Suprapubic skin (tissue), 4 donors: ENCODE measurements around the gene MIPOL1. TPM values are rescaled to one million over a fixed set of nuclear protein-coding genes. Genes with fewer than 3 reads are reported as not detected.

Experiments
- DNase-seq, 2 donors: peaks; one replicate each; pipeline ENCODE4 v3.0.0-alpha.2; 2019; ENCODE audit warnings: low spot score in 2 of 2
- H3K27ac ChIP-seq: fragments of 200-600 bp; sonication (generic); one replicate; pipeline ENCODE4 v1.5.1; 2019
- H3K27me3 ChIP-seq: fragments of 200-600 bp; sonication (generic); one replicate; pipeline ENCODE4 v1.5.1; 2019
- H3K36me3 ChIP-seq: fragments of 200-600 bp; sonication (generic); one replicate; pipeline ENCODE4 v1.5.1; 2019
- H3K4me1 ChIP-seq: fragments of 200-600 bp; sonication (generic); one replicate; pipeline ENCODE4 v1.5.1; 2019
- H3K4me3 ChIP-seq: fragments of 200-600 bp; sonication (generic); one replicate; pipeline ENCODE4 v1.5.1; 2019; ENCODE audit warnings: mild to moderate bottlenecking
- H3K9me3 ChIP-seq: fragments of 200-600 bp; sonication (generic); one replicate; pipeline ENCODE4 v1.5.1; 2019
- EP300 ChIP-seq: sonication (generic); formaldehyde crosslinking; IDR thresholded peaks from one replicate; pipeline ENCODE4 v1.6.1; 2017; ENCODE audit warnings: antibody characterized with exemption
- POLR2A ChIP-seq, 2 donors: fragments of 450-650 bp; IDR thresholded peaks; one replicate each; pipeline ENCODE4 v1.6.1; 2017; ENCODE audit warnings: antibody characterized with exemption in 2 of 2, mild to moderate bottlenecking in 2 of 2, moderate library complexity in 2 of 2
- POLR2AphosphoS5 ChIP-seq, 3 donors: sonication (generic); formaldehyde crosslinking; IDR thresholded peaks; one replicate each; pipeline ENCODE4 v1.6.1; 2017; ENCODE audit warnings: antibody characterized with exemption in 3 of 3
- WGBS: methylation state at CpG from one replicate; pipeline ENCODE4 v1.1.5; 2018; 5-methylcytosine and 5-hydroxymethylcytosine counted together
- total RNA-seq, 4 donors: library from RNA; depleted of rRNA; stranded (reverse); fragments of >200 nt; gene quantifications; one replicate each; pipeline ENCODE4 v1.1.0, GENCODE V29; 2016
- TF ChIP-seq, protein P1 (sequence below), 2 donors: fragments of 200-600 bp in 1 of 2; fragments of 450-650 bp in 1 of 2; sonication (generic) in 1 of 2; IDR thresholded peaks; one replicate each; pipeline ENCODE4 v1.5.1; 2016 to 2019; ENCODE audit warnings: antibody characterized with exemption in 2 of 2, mild to moderate bottlenecking in 1 of 2, moderate library complexity in 1 of 2

Gene MIPOL1
- total RNA-seq, 4 donors from 2014 or later: 3.5 to 12.7 (median 7.6) TPM

DNA sequence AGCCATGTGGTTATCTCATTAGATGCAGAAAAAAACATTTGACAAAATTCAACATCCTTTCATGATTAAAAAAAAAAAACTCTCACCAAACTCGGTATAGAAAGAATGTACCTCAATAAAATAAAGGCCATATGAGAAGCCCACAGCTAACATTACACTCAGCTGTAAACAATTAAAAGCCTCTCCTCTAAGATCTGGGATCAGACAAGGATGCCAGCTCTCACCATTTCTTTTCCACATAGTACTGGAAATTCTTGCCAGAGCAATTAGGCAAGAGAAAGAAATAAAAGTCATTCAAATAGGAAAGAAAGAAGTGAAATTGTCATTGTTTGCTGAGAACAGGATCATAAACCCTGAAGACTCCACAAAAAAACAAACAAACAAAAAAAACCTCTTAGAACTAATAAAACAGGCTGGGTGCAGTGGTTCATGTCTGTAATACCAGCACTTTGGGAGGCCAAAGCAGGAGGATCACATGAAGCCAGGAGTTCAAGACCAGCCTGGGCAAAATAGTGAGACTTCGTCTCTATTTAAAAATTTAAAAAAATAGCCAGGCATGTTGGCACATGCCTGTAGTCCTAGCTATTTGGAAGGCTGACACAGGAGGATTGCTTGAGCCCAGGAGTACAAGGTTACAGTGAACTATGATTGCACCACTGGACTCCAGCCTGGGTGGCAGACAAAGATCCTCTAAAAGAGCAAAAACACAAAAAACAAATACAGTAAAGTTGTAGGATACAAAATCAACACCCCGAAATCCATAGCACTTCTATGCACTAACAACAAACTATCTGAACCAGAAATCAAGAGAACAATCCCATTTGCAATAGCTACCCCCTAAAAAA, 282.9 kb downstream of the MIPOL1 start:
- DNase-seq: no peak
- 63% methylated on average over 3 of the region's 3 CpGs for WGBS
- TF ChIP-seq EP300 (no peak), POLR2A (IDR thresholded peaks at IDR 0.05) (no peak), POLR2AphosphoS5 (IDR thresholded peaks at IDR 0.05) (no peak)
- TF ChIP-seq, protein P1, sequence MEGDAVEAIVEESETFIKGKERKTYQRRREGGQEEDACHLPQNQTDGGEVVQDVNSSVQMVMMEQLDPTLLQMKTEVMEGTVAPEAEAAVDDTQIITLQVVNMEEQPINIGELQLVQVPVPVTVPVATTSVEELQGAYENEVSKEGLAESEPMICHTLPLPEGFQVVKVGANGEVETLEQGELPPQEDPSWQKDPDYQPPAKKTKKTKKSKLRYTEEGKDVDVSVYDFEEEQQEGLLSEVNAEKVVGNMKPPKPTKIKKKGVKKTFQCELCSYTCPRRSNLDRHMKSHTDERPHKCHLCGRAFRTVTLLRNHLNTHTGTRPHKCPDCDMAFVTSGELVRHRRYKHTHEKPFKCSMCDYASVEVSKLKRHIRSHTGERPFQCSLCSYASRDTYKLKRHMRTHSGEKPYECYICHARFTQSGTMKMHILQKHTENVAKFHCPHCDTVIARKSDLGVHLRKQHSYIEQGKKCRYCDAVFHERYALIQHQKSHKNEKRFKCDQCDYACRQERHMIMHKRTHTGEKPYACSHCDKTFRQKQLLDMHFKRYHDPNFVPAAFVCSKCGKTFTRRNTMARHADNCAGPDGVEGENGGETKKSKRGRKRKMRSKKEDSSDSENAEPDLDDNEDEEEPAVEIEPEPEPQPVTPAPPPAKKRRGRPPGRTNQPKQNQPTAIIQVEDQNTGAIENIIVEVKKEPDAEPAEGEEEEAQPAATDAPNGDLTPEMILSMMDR (IDR thresholded peaks at IDR 0.05): no peak

DNA sequence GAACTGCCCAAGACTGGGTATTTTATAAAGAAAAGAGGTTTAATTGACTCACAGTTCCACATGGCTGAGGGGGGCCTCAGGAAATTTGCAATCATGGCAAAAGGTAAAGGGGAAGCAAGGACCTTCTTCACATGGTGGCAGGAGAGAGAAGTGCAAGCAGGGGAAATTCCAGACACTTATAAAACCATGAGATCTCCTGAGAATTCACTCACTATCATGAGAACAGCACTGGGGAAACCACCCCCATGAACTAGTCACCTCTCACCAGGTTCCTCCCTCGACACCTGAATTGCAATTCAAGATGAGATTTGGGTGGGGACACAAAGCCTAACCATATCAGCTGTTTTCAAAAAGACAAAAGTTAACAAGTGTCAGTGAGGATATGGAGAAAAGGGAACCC, 284.7 kb downstream of the MIPOL1 start:
- Histone ChIP-seq H3K4me1 (no peaks in the 10 kb centered on the region), H3K36me3 (no peaks in the 10 kb centered on the region), H3K27ac (no peak overlapping the region), H3K27me3 (no peaks in the 10 kb centered on the region), H3K9me3 (no peaks in the 10 kb centered on the region), H3K4me3 (no peak overlapping the region)
- TF ChIP-seq POLR2A (IDR thresholded peaks at IDR 0.05): no peak
- TF ChIP-seq, protein P1 (IDR thresholded peaks at IDR 0.05): no peak
- 83% methylated on average over 1 of the region's 1 CpG for WGBS
- no peak for DNase-seq

More for the DNA sequence above, 282.9 kb downstream of the MIPOL1 start:
- Histone ChIP-seq H3K4me3 (no peak overlapping the region), H3K9me3 (no peaks in the 10 kb centered on the region), H3K36me3 (no peaks in the 10 kb centered on the region), H3K27me3 (no peaks in the 10 kb centered on the region), H3K4me1 (no peaks in the 10 kb centered on the region), H3K27ac (no peak overlapping the region)

DNA sequence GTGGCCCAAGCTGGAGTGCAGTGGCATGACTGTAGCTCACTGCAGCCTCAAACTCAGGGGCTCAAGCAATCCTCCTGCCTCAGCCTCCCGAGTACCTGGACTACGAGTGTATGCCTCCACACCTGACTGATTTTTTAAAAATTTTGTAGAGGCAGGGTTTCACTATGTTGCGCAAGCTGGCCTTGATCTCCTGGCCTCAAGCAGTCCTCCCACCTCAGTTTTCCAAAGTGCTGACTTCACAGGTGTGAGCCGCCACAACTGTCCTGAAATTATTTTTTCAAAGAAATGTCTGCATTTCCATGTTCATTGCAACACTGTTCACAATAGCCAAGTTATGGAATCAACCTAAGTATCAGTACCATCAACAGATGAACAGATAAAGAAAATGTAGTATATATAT, 285.9 kb downstream of the MIPOL1 start:
- TF ChIP-seq EP300 (no peak), POLR2A (IDR thresholded peaks at IDR 0.05) (no peak), POLR2AphosphoS5 (IDR thresholded peaks at IDR 0.05) (no peak)
- TF ChIP-seq, protein P1 (IDR thresholded peaks at IDR 0.05): no peak
- H3K36me3 ChIP-seq: no peaks in the 10 kb centered on the region
- no peak for DNase-seq
- H3K4me1 ChIP-seq: no peaks in the 10 kb centered on the region
- no peaks in the 10 kb centered on the region for H3K9me3 ChIP-seq
- H3K4me3 ChIP-seq: no peak overlapping the region
- no peak overlapping the region for H3K27ac ChIP-seq
- no peaks in the 10 kb centered on the region for H3K27me3 ChIP-seq
- WGBS: 96% methylated on average over 4 of the region's 4 CpGs

DNA sequence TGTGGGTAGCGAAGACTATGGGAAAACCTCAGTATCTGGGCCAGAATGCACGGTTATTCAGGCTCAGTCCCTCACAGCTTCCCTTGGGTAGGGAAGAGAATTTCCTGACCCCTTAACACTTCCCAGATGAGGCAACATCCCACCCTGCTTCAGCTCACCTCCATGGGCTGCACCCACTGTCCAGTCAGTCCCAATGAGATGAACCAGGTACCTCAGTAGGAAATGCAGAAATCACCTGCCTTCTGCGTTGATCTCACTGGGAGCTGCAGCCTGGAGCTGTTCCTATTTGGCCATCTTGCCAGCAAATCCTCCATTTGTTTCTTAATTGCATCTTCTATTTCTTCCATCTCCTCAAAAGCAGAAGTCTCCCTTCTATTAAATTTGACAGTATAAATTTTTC, 292.9 kb downstream of the MIPOL1 start:
- Histone ChIP-seq H3K36me3 (no peaks in the 10 kb centered on the region), H3K27me3 (no peaks in the 10 kb centered on the region), H3K4me1 (no peaks in the 10 kb centered on the region), H3K27ac (no peak overlapping the region), H3K4me3 (no peak overlapping the region), H3K9me3 (no peaks in the 10 kb centered on the region)
- TF ChIP-seq, protein P1 (IDR thresholded peaks at IDR 0.05): no peak
- TF ChIP-seq POLR2A (IDR thresholded peaks at IDR 0.05) (no peak), EP300 (no peak), POLR2AphosphoS5 (IDR thresholded peaks at IDR 0.05) (no peak)
- 90% methylated on average over 3 of the region's 3 CpGs for WGBS
- DNase-seq: no peak

DNA sequence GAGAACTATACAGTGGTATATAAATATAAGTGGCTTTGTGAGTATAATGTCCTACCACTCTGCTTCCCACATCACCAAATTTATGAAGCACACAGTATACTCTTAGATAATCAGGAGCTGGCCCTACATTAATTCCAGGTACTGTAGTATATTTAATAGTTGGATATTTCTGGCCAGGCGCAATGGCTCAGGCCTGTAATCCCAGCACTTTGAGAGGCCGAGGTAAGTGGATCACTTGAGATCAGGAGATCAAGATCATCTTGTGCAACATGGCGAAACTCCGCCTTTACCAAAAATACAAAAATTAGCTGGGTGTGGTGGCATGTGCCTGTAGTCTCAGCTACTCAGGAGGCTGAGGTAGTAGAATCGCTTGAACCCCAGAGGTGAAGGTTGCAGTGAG, 293.3 kb downstream of the MIPOL1 start:
- Histone ChIP-seq H3K36me3 (no peaks in the 10 kb centered on the region), H3K4me1 (no peaks in the 10 kb centered on the region), H3K27me3 (no peaks in the 10 kb centered on the region), H3K27ac (no peak overlapping the region), H3K9me3 (no peaks in the 10 kb centered on the region), H3K4me3 (no peak overlapping the region)
- TF ChIP-seq POLR2AphosphoS5 (IDR thresholded peaks at IDR 0.05) (no peak), EP300 (no peak), POLR2A (IDR thresholded peaks at IDR 0.05) (no peak)
- TF ChIP-seq, protein P1 (IDR thresholded peaks at IDR 0.05): no peak
- no peak for DNase-seq
- WGBS: 94% methylated on average over 5 of the region's 5 CpGs
